NCI-H526 treated with DMSO at 0.1 percent for 48 hours (cell line): ENCODE measurements around the gene TMBIM6.
A peak's percentile ranks its signal among the peaks of the same experiment; 100 is the strongest.
"Not testable (repeated sequence)": the region's sequence is repeated elsewhere in the genome, so short reads cannot be mapped to it uniquely, and the experiment has no call there.

Experiments
- DNase-seq: peaks from one replicate; lab custom pipeline; 2025; lab: John Stamatoyannopoulos, UW

Gene TMBIM6

GRCh38 chr12:49740930-49741881 lies at the start of gene TMBIM6:
TMBIM6 (plus strand) TSS chr12:49741557; CDS start chr12:49752494, 10,937 bp downstream.
- DNase-seq: peak; percentile 98

- DNase-seq: no peak
Measured at GRCh38 chr12:49692851-49693250, 48.5 kb upstream of the TMBIM6 start.

- DNase-seq: no peak
Measured at GRCh38 chr12:49693931-49694444, 47.4 kb upstream of the TMBIM6 start.

GRCh38 chr12:49696723-49697122 lies 44.6 kb upstream of the TMBIM6 start:
- no peak for DNase-seq

GRCh38 chr12:49697808-49698207 lies 43.5 kb upstream of the TMBIM6 start:
- DNase-seq: no peak

- no peak for DNase-seq
Measured at GRCh38 chr12:49698619-49699545, 42.5 kb upstream of the TMBIM6 start.

- DNase-seq: no peak
Measured at GRCh38 chr12:49702009-49702408, 39.3 kb upstream of the TMBIM6 start.

GRCh38 chr12:49702676-49703215 lies 38.6 kb upstream of the TMBIM6 start:
- DNase-seq: no peak

- no peak for DNase-seq
Measured at GRCh38 chr12:49703647-49704137, 37.7 kb upstream of the TMBIM6 start.

- no peak for DNase-seq
Measured at GRCh38 chr12:49705479-49706134, 35.8 kb upstream of the TMBIM6 start.

- DNase-seq: no peak
Measured at GRCh38 chr12:49706351-49707127, 34.8 kb upstream of the TMBIM6 start.

GRCh38 chr12:49707128-49707811 lies 34.1 kb upstream of the TMBIM6 start, which contains the start of gene FMNL3:
FMNL3 (minus strand) TSS chr12:49707405; CDS start chr12:49707180, 225 bp downstream.
- DNase-seq: peak; percentile 59

- no peak for DNase-seq
Measured at GRCh38 chr12:49707812-49708147, 33.6 kb upstream of the TMBIM6 start.

- DNase-seq: no peak
Measured at GRCh38 chr12:49708851-49709250, 32.5 kb upstream of the TMBIM6 start.

GRCh38 chr12:49713952-49714351 lies 27.4 kb upstream of the TMBIM6 start:
- DNase-seq: not testable (repeated sequence)

- DNase-seq: no peak
Measured at GRCh38 chr12:49716553-49716952, 24.8 kb upstream of the TMBIM6 start.

- DNase-seq: not testable (repeated sequence)
Measured at GRCh38 chr12:49717800-49718199, 23.6 kb upstream of the TMBIM6 start.

GRCh38 chr12:49720214-49720613 lies 21.1 kb upstream of the TMBIM6 start:
- no peak for DNase-seq

GRCh38 chr12:49721355-49721754 lies 20.0 kb upstream of the TMBIM6 start:
- DNase-seq: not testable (repeated sequence)

GRCh38 chr12:49728446-49728845 lies 12.9 kb upstream of the TMBIM6 start:
- no peak for DNase-seq
